K562 (cell line): ENCODE results near the gene MARK3. TPM values are rescaled to one million over a fixed set of nuclear protein-coding genes. Genes with fewer than 3 reads are reported as not detected.

Experiments
- CREB1 ChIP-seq, 2 experiments: sonication (generic) in 1 of 2; formaldehyde crosslinking in 1 of 2; IDR thresholded peaks; 2 replicates each; pipeline versions ENCODE4 v1.6.1 to v1.8.0; 2012 to 2022; ENCODE audit warnings: inconsistent platforms in 1 of 2, mild to moderate bottlenecking in 1 of 2, missing genetic modification reagents in 1 of 2, moderate library complexity in 1 of 2
- DNMT1 ChIP-seq: fragments of 450-650 bp; IDR thresholded peaks from 2 replicates; pipeline ENCODE4 v1.6.1; 2016; ENCODE audit warnings: antibody characterized with exemption, mild to moderate bottlenecking
- HLTF ChIP-seq: fragments of 450-650 bp; IDR thresholded peaks from 2 replicates; pipeline ENCODE4 v1.6.1; 2016
- HMGN3 ChIP-seq: IDR thresholded peaks from 2 replicates; pipeline ENCODE4 v1.6.1; 2011; ENCODE audit warnings: borderline replicate concordance, low read depth, mild to moderate bottlenecking, mixed read lengths, low read length; ENCODE audit not compliant: insufficient read length; ENCODE audit errors: extremely low read depth
- PHTF2 ChIP-seq: fragments of 250-450 bp; sonication (Bioruptor Pico); IDR thresholded peaks from 2 replicates; pipeline ENCODE4 v1.5.0; 2021; ENCODE audit warnings: mild to moderate bottlenecking
- POLR2B ChIP-seq: fragments of 450-650 bp; IDR thresholded peaks from 2 replicates; pipeline ENCODE4 v1.6.1; 2018; ENCODE audit warnings: low read depth; ENCODE audit not compliant: partially characterized antibody
- RBM17 ChIP-seq: fragments of 200-400 bp; formaldehyde crosslinking; IDR thresholded peaks from 2 replicates; pipeline ENCODE4 v1.6.1; 2017; ENCODE audit warnings: low read depth, mild to moderate bottlenecking, low read length, borderline replicate concordance
- RFX1 ChIP-seq: fragments of 450-650 bp; IDR thresholded peaks from 2 replicates; pipeline ENCODE4 v1.6.1; 2016; ENCODE audit warnings: mild to moderate bottlenecking, moderate library complexity
- SIRT6 ChIP-seq: IDR thresholded peaks from one replicate; pipeline ENCODE4 v1.6.1; 2012; ENCODE audit warnings: low read depth, mild to moderate bottlenecking, control low read depth, inconsistent platforms, low read length, moderate library complexity
- SRSF1 ChIP-seq: fragments of 200-400 bp; formaldehyde crosslinking; IDR thresholded peaks from 2 replicates; pipeline ENCODE4 v1.6.1; 2017; ENCODE audit warnings: mild to moderate bottlenecking, low read depth, low read length, moderate library complexity
- TBL1XR1 ChIP-seq, 2 experiments: IDR thresholded peaks; 2 replicates each; pipeline ENCODE4 v1.6.1; 2012; ENCODE audit warnings: improper control_type of control experiment in 2 of 2, low read length in 2 of 2, mild to moderate bottlenecking in 1 of 2
- TCF7L2 ChIP-seq: fragments of 150-350 bp; IDR thresholded peaks from 2 replicates; pipeline ENCODE4 v1.6.1; 2016; ENCODE audit warnings: low read depth, mild to moderate bottlenecking, low read length, moderate library complexity
- TEAD4 ChIP-seq, 2 experiments: sonication (generic) in 1 of 2; formaldehyde crosslinking in 1 of 2; IDR thresholded peaks; 2 replicates each; pipeline versions ENCODE4 v1.6.1 to v1.8.0; 2012 to 2022; ENCODE audit warnings: borderline replicate concordance in 1 of 2, inconsistent platforms in 1 of 2, low read length in 1 of 2, mild to moderate bottlenecking in 1 of 2, missing genetic modification reagents in 1 of 2
- ZNF121 ChIP-seq: sonication (generic); formaldehyde crosslinking; conservative IDR thresholded peaks from 2 replicates; pipeline ENCODE4 v1.8.0; 2022; ENCODE audit warnings: missing genetic modification reagents
- ZNF134 ChIP-seq: fragments of 250-450 bp; sonication (Bioruptor Pico); conservative IDR thresholded peaks from 2 replicates; pipeline ENCODE4 v1.4.0; 2020
- ZNF146 ChIP-seq: IDR thresholded peaks from one replicate; pipeline ENCODE4 v1.6.1; 2018; ENCODE audit warnings: missing compliant biosample characterization; ENCODE audit not compliant: unreplicated experiment
- ZNF444 ChIP-seq: fragments of 250-450 bp; sonication (Bioruptor Pico); IDR thresholded peaks from 2 replicates; pipeline ENCODE4 v1.4.0; 2020; ENCODE audit warnings: mild to moderate bottlenecking, moderate library complexity
- ZZZ3 ChIP-seq: fragments of 450-650 bp; IDR thresholded peaks from 2 replicates; pipeline ENCODE4 v1.6.1; 2016; ENCODE audit warnings: antibody characterized with exemption, mild to moderate bottlenecking, moderate library complexity
- polyA plus RNA-seq, 8 experiments: library from polyadenylated mRNA; depleted of rRNA in 4 of 8; stranded (reverse) in 5 of 8; unstranded in 3 of 8; fragments of >200 nt; fragmentation: Nextera tagmentation in 2 of 8; fragmentation: Illumina TruSeq in 1 of 8; extraction: Ambion mirVana in 2 of 8; extraction: Trizol in 1 of 8; gene quantifications; 2 replicates each; pipeline versions ENCODE4 v1.2.1 to v1.2.3, GENCODE V29; 2011 to 2014; ENCODE audit warnings: inconsistent platforms in 1 of 8, missing spikeins in 1 of 8
- total RNA-seq, 7 experiments: library from RNA; depleted of rRNA in 6 of 7; stranded (reverse); fragments of >200 nt in 6 of 7; fragmentation: Illumina TruSeq in 2 of 7; extraction: Trizol in 2 of 7; gene quantifications; 2 replicates each; pipeline versions ENCODE4 v1.2.1 to v1.2.3, GENCODE V29; 2011 to 2021; ENCODE audit warnings: low replicate concordance in 1 of 7
- TF ChIP-seq, protein P1 (sequence below): sonication (generic); IDR thresholded peaks from 2 replicates; pipeline ENCODE4 v1.6.1; 2016
- TF ChIP-seq, protein P2 (sequence below): fragments of 200-800 bp; sonication (Bioruptor generic); IDR thresholded peaks from 2 replicates; pipeline ENCODE4 v1.6.1; 2017; ENCODE audit warnings: missing genetic modification characterization, missing compliant biosample characterization
- TF ChIP-seq, protein P3 (sequence below): IDR thresholded peaks from 2 replicates; pipeline ENCODE4 v1.6.1; 2012; ENCODE audit warnings: low read depth, low read length, improper control_type of control experiment, borderline replicate concordance
- TF ChIP-seq, protein P4 (sequence below): fragments of 250-450 bp; sonication (Bioruptor Pico); IDR thresholded peaks from 2 replicates; pipeline ENCODE4 v1.8.0; 2021; ENCODE audit warnings: moderate library complexity, mild to moderate bottlenecking, inconsistent platforms
- TF ChIP-seq, protein P5 (sequence below): IDR thresholded peaks from 2 replicates; pipeline ENCODE4 v1.6.1; 2014; ENCODE audit warnings: antibody characterized with exemption
- TF ChIP-seq, protein P6 (sequence below): fragments of 450-650 bp; IDR thresholded peaks from 2 replicates; pipeline ENCODE4 v1.6.1; 2016; ENCODE audit warnings: low read depth, mild to moderate bottlenecking, moderate library complexity

Gene MARK3
- total and polyA plus RNA-seq, 9 of the 15 experiments (the other 6 are each of a cell fraction or from before 2014, with no cell fraction given): 10.1 to 68.7 (median 56.3) TPM

DNA sequence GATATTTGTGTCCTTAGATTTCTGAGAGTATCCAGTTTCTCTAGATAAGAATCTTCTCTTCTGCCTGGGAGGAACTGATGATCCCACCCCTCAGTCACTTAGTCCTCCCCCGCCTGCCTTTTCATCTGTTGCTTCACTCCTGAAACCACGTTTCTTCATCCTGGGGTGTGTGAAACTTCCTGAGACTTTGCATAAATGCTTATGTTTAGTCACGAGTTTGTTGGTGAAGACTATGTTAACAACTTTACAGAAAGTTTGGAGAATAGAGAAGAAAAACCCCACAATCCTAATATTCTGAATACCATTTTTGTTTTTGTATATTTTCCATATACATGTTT lies 33.2 kb downstream of the MARK3 start (continued):
- TF ChIP-seq, protein P1, sequence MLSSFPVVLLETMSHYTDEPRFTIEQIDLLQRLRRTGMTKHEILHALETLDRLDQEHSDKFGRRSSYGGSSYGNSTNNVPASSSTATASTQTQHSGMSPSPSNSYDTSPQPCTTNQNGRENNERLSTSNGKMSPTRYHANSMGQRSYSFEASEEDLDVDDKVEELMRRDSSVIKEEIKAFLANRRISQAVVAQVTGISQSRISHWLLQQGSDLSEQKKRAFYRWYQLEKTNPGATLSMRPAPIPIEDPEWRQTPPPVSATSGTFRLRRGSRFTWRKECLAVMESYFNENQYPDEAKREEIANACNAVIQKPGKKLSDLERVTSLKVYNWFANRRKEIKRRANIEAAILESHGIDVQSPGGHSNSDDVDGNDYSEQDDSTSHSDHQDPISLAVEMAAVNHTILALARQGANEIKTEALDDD: peak; percentile 45; the same call in 1 of the 2 replicates
- TF ChIP-seq, protein P2, sequence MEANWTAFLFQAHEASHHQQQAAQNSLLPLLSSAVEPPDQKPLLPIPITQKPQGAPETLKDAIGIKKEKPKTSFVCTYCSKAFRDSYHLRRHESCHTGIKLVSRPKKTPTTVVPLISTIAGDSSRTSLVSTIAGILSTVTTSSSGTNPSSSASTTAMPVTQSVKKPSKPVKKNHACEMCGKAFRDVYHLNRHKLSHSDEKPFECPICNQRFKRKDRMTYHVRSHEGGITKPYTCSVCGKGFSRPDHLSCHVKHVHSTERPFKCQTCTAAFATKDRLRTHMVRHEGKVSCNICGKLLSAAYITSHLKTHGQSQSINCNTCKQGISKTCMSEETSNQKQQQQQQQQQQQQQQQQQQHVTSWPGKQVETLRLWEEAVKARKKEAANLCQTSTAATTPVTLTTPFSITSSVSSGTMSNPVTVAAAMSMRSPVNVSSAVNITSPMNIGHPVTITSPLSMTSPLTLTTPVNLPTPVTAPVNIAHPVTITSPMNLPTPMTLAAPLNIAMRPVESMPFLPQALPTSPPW (CRISPR knock-in tag): peak; percentile 40; the same call in 1 of the 2 replicates
- TF ChIP-seq ZZZ3 (no peak), TEAD4 (IDR thresholded peaks at IDR 0.05; ENCODE audit: low read length) (peak; percentile 52), TEAD4 (CRISPR knock-in tag; IDR thresholded peaks at IDR 0.05; ENCODE audit: borderline replicate concordance) (no peak), RFX1 (no peak), PHTF2 (CRISPR knock-in tag) (no peak), TCF7L2 (no peak), ZNF134 (no peak), CREB1 (IDR thresholded peaks at IDR 0.05) (no peak), CREB1 (CRISPR knock-in tag; IDR thresholded peaks at IDR 0.05) (no peak), SRSF1 (no peak), HLTF (no peak), POLR2B (no peak), RBM17 (no peak), ZNF121 (CRISPR knock-in tag) (no peak), ZNF146 (no peak), ZNF444 (CRISPR knock-in tag) (no peak), DNMT1 (no peak), HMGN3 (no peak), SIRT6 (no peak), TBL1XR1 (IDR thresholded peaks at IDR 0.05; ENCODE audit: low read length in 2 of 2) (no peak)
- TF ChIP-seq, protein P3, sequence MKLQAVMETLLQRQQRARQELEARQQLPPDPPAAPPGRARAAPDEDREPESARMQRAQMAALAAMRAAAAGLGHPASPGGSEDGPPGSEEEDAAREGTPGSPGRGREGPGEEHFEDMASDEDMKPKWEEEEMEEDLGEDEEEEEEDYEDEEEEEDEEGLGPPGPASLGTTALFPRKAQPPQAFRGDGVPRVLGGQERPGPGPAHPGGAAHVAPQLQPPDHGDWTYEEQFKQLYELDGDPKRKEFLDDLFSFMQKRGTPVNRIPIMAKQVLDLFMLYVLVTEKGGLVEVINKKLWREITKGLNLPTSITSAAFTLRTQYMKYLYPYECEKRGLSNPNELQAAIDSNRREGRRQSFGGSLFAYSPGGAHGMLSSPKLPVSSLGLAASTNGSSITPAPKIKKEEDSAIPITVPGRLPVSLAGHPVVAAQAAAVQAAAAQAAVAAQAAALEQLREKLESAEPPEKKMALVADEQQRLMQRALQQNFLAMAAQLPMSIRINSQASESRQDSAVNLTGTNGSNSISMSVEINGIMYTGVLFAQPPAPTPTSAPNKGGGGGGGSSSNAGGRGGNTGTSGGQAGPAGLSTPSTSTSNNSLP: no peak
- TF ChIP-seq, protein P4, sequence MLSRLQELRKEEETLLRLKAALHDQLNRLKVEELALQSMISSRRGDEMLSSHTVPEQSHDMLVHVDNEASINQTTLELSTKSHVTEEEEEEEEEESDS (CRISPR knock-in tag): no peak
- TF ChIP-seq, protein P5, sequence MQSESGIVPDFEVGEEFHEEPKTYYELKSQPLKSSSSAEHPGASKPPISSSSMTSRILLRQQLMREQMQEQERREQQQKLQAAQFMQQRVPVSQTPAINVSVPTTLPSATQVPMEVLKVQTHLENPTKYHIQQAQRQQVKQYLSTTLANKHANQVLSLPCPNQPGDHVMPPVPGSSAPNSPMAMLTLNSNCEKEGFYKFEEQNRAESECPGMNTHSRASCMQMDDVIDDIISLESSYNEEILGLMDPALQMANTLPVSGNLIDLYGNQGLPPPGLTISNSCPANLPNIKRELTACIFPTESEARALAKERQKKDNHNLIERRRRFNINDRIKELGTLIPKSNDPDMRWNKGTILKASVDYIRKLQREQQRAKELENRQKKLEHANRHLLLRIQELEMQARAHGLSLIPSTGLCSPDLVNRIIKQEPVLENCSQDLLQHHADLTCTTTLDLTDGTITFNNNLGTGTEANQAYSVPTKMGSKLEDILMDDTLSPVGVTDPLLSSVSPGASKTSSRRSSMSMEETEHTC: no peak
- TF ChIP-seq, protein P6, sequence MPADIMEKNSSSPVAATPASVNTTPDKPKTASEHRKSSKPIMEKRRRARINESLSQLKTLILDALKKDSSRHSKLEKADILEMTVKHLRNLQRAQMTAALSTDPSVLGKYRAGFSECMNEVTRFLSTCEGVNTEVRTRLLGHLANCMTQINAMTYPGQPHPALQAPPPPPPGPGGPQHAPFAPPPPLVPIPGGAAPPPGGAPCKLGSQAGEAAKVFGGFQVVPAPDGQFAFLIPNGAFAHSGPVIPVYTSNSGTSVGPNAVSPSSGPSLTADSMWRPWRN: no peak
